CD14-positive monocyte (primary cell): ENCODE measurements around the gene DENND1A. TPM values are rescaled to one million over a fixed set of nuclear protein-coding genes. Genes with fewer than 3 reads are reported as not detected.

Experiments
- DNase-seq, 3 donors: peaks; one replicate each; pipeline ENCODE4 v3.0.0-alpha.2; 2011 to 2022
- H2AFZ ChIP-seq: 2 replicates; pipeline ENCODE4 v1.6.0; 2012; ENCODE audit warnings: mild to moderate bottlenecking, low read depth, low read length, inconsistent platforms; ENCODE audit not compliant: insufficient read depth, poor library complexity, severe bottlenecking
- H3K27ac ChIP-seq, 2 donors: 1 replicate in 1 of 2; 2 replicates in 1 of 2; pipeline ENCODE4 v1.5.1; 2012 to 2013; ENCODE audit warnings: low read length in 2 of 2, control low read depth in 1 of 2, inconsistent platforms in 1 of 2, low read depth in 1 of 2, mild to moderate bottlenecking in 1 of 2
- H3K27me3 ChIP-seq, 2 donors: one replicate each; pipeline versions ENCODE4 v1.6.0 to v1.6.1; 2011 to 2013; ENCODE audit warnings: low read length in 2 of 2; ENCODE audit not compliant: control insufficient read depth in 2 of 2, insufficient read depth in 2 of 2
- H3K36me3 ChIP-seq, 2 donors: replicated peaks in 1 of 2; 1 replicate in 1 of 2; 2 replicates in 1 of 2; pipeline versions ENCODE4 v1.5.1 to v1.6.1; 2012 to 2013; ENCODE audit warnings: low read length in 2 of 2, control low read depth in 1 of 2, inconsistent platforms in 1 of 2, mild to moderate bottlenecking in 1 of 2; ENCODE audit not compliant: insufficient read depth in 2 of 2, control insufficient read depth in 1 of 2
- H3K4me1 ChIP-seq, 2 donors: 1 replicate in 1 of 2; 2 replicates in 1 of 2; pipeline versions ENCODE4 v1.5.1 to v1.6.1; 2012 to 2013; ENCODE audit warnings: low read length in 2 of 2, control low read depth in 1 of 2, inconsistent platforms in 1 of 2, mild to moderate bottlenecking in 1 of 2, moderate library complexity in 1 of 2; ENCODE audit not compliant: insufficient read depth in 2 of 2, control insufficient read depth in 1 of 2
- H3K4me2 ChIP-seq: replicated peaks from 2 replicates; pipeline ENCODE3; 2012; ENCODE audit warnings: low read length, moderate library complexity, mild to moderate bottlenecking; ENCODE audit not compliant: poor library complexity, severe bottlenecking; ENCODE audit errors: extremely low read depth
- H3K4me3 ChIP-seq, 3 experiments: fragments of 200-600 bp in 1 of 3; sonication (generic) in 1 of 3; replicated peaks in 1 of 3; 1 replicate in 2 of 3; 2 replicates in 1 of 3; pipeline ENCODE4 v1.5.1; 2011 to 2013; ENCODE audit warnings: low read length in 3 of 3, mild to moderate bottlenecking in 3 of 3, control low read depth in 2 of 3, low read depth in 2 of 3, inconsistent platforms in 1 of 3, moderate library complexity in 1 of 3
- H3K79me2 ChIP-seq: 2 replicates; pipeline ENCODE4 v1.6.0; 2012; ENCODE audit warnings: mild to moderate bottlenecking, control low read depth, inconsistent platforms, low read length, moderate library complexity; ENCODE audit not compliant: insufficient read depth
- H3K9ac ChIP-seq: 2 replicates; pipeline ENCODE4 v1.6.0; 2017; ENCODE audit warnings: low read length, mild to moderate bottlenecking; ENCODE audit not compliant: insufficient read depth, poor library complexity, severe bottlenecking
- H3K9me3 ChIP-seq, 2 donors: replicated peaks in 1 of 2; 1 replicate in 1 of 2; 2 replicates in 1 of 2; pipeline versions ENCODE4 v1.5.1 to v1.6.1; 2012 to 2013; ENCODE audit warnings: low read length in 2 of 2, control low read depth in 1 of 2; ENCODE audit not compliant: control insufficient read depth in 1 of 2, insufficient read depth in 1 of 2
- H4K20me1 ChIP-seq: 2 replicates; pipeline ENCODE4 v1.6.0; 2012; ENCODE audit warnings: mild to moderate bottlenecking, low read length, control low read depth, moderate library complexity; ENCODE audit not compliant: insufficient read depth
- H3K27ac Mint-ChIP-seq, 7 donors: one replicate each; pipeline ENCODE4 v1.8.0; 2020; ENCODE audit warnings: mild to moderate bottlenecking in 7 of 7, mixed read lengths in 7 of 7, moderate library complexity in 6 of 7, inconsistent platforms in 2 of 7
- H3K27me3 Mint-ChIP-seq, 3 donors: one replicate each; pipeline ENCODE4 v1.8.0; 2021 to 2022; ENCODE audit warnings: low read depth in 3 of 3, mild to moderate bottlenecking in 3 of 3, mixed read lengths in 3 of 3, moderate library complexity in 3 of 3, inconsistent platforms in 1 of 3
- H3K36me3 Mint-ChIP-seq, 2 donors: one replicate each; pipeline ENCODE4 v1.8.0; 2020; ENCODE audit warnings: mixed read lengths in 2 of 2, inconsistent platforms in 1 of 2, mild to moderate bottlenecking in 1 of 2
- H3K4me1 Mint-ChIP-seq: one replicate; pipeline ENCODE4 v1.8.0; 2020; ENCODE audit warnings: mild to moderate bottlenecking, mixed read lengths
- H3K4me3 Mint-ChIP-seq, 2 donors: one replicate each; pipeline ENCODE4 v1.8.0; 2020; ENCODE audit warnings: mild to moderate bottlenecking in 2 of 2, mixed read lengths in 2 of 2, moderate library complexity in 1 of 2
- H3K9me3 Mint-ChIP-seq, 7 donors: one replicate each; pipeline ENCODE4 v1.8.0; 2020 to 2022; ENCODE audit warnings: mixed read lengths in 7 of 7, mild to moderate bottlenecking in 6 of 7, moderate library complexity in 6 of 7, inconsistent platforms in 2 of 7
- CTCF ChIP-seq: fragments of 200-600 bp; IDR thresholded peaks from one replicate; pipeline ENCODE4 v1.8.0; 2022; ENCODE audit warnings: antibody characterized with exemption, mild to moderate bottlenecking
- WGBS: methylation state at CpG from one replicate; pipeline ENCODE4 v1.1.5; 2013; ENCODE audit warnings: missing lambda C conversion rate; ENCODE audit not compliant: insufficient coverage; 5-methylcytosine and 5-hydroxymethylcytosine counted together
- intact Hi-C, 2 donors: fragments of 100-400 bp; cut with micrococcal nuclease; formaldehyde crosslinking; loops; one replicate each; pipeline versions ENCODE4 v1.15.0 to v1.15.1; 2023
- polyA plus RNA-seq, 3 donors: library from polyadenylated mRNA; depleted of rRNA in 1 of 3; unstranded in 2 of 3; stranded (reverse) in 1 of 3; fragments of 300-500 nt in 2 of 3; fragments of >200 nt in 1 of 3; fragmentation: Illumina TruSeq in 2 of 3; gene quantifications; 1 replicate in 2 of 3; 2 replicates in 1 of 3; pipeline ENCODE4 v1.2.3, GENCODE V29; 2012 to 2021

DENND1A gene
- polyA plus RNA-seq, 3 donors, result 24.8 to 73.0 (median 29.4) TPM

DNA sequence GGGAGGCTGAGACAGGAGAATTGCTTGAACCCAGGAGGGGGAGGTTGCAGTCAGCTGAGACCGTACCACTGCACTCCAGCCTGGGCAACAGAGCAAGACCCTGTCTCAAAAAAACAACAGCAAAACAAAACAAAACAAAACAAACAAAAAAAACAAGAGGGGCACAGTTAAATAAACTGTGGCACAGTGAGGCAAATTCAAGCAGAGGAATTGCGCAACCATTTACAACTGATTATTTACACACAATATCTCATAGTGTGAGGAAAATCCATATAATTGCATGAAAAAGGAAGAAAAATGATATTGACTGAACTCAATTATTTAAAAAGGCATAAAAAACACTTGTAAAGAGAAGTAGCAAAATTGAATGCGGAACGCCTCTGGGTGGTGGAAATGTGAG lies 412.4 kb downstream of the DENND1A start:
- intact Hi-C loops, result no loop called here

GRCh38 chr9:123514766-123515165 lies 415.2 kb downstream of the DENND1A start:
- no CpG with 5 or more reads among the region's 4 CpGs for WGBS
- peaks cover 2% of the 10 kb centered on the region for H3K4me1 Mint-ChIP-seq
- H3K27ac Mint-ChIP-seq, result peak overlapping the region in 1 of 7 donors; percentile 16
- Histone ChIP-seq H3K27ac (no peak overlapping the region), H4K20me1 (peaks cover 73% of the 10 kb centered on the region), H3K4me3 (no peak overlapping the region), H3K36me3 (peaks cover 34 to 50% of the 10 kb centered on the region in 2 donors), H3K79me2 (no peaks in the 10 kb centered on the region), H3K9me3 (no peaks in the 10 kb centered on the region), H3K4me2 (no peak overlapping the region), H3K27me3 (no peaks in the 10 kb centered on the region), H3K9ac (no peak overlapping the region), H2AFZ (no peak overlapping the region), H3K4me1 (no peaks in the 10 kb centered on the region)
- no peak for DNase-seq
- intact Hi-C loops, result no loop called here
- H3K36me3 Mint-ChIP-seq, result peaks cover 40 to 50% of the 10 kb centered on the region in 2 donors
- no peak overlapping the region for H3K4me3 Mint-ChIP-seq
- no peaks in the 10 kb centered on the region for H3K27me3 Mint-ChIP-seq
- no peaks in the 10 kb centered on the region for H3K9me3 Mint-ChIP-seq
- no peak for TF ChIP-seq CTCF

More for the DNA sequence above, 412.4 kb downstream of the DENND1A start:
- Mint-ChIP-seq H3K4me1 (peaks cover 2% of the 10 kb centered on the region), H3K4me3 (no peak overlapping the region), H3K27me3 (no peaks in the 10 kb centered on the region), H3K36me3 (peaks cover 22 to 38% of the 10 kb centered on the region in 2 donors), H3K27ac (peak overlapping the region in 2 of 7 donors; percentile 13 to 69), H3K9me3 (no peaks in the 10 kb centered on the region)
- Histone ChIP-seq H4K20me1 (peaks cover 77% of the 10 kb centered on the region), H3K9me3 (no peaks in the 10 kb centered on the region), H3K27ac (no peak overlapping the region), H3K4me2 (no peak overlapping the region), H3K27me3 (no peaks in the 10 kb centered on the region), H3K9ac (no peak overlapping the region), H3K4me1 (no peaks in the 10 kb centered on the region), H2AFZ (no peak overlapping the region), H3K4me3 (no peak overlapping the region), H3K36me3 (peaks cover 15 to 33% of the 10 kb centered on the region in 2 donors), H3K79me2 (no peaks in the 10 kb centered on the region)
- TF ChIP-seq CTCF, result no peak
- no CpG with 5 or more reads among the region's 4 CpGs for WGBS
- no peak for DNase-seq
